Right lobe of liver (tissue), 4 donors: ENCODE data around the gene SPINT1.

ENCODE experiments used
- CTCF ChIP-seq, 4 donors: fragments of 200-600 bp in 3 of 4; fragments of 450-650 bp in 1 of 4; IDR thresholded peaks; one replicate each; pipeline versions ENCODE4 v1.5.1 to v1.8.0; 2016 to 2022; ENCODE audit warnings: antibody characterized with exemption in 4 of 4, mild to moderate bottlenecking in 2 of 4
- POLR2A ChIP-seq: fragments of 450-650 bp; IDR thresholded peaks from one replicate; pipeline ENCODE4 v1.6.1; 2017; ENCODE audit warnings: antibody characterized with exemption, mild to moderate bottlenecking
- donor health status: DM: no; HTN: no; CAD: no.
- donor health status: DM: no; HTN: no; CAD: no.
- donor health status: DM: no; HTN: yes; CAD: no.

DNA sequence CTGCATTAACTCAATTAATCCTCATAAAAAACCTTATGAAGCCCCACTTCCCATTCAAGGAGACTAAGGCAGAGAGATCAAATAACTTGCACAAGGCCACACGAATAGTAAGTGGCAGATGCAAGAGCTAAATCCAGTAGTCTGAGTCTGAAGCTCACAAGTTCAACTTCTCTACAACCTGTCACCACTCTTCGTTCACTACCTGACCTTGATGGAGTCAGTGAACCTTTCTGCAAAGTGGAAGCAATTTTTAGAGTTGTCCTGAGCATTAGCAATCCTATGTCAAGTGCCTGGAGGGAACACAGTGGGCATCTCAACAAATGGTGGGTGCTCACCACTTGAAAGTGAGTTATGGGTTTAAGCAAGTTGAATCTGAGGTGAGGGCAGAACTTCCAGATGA lies 2.1 kb upstream of the SPINT1 start:
- TF ChIP-seq CTCF (IDR thresholded peaks at IDR 0.05), result no peak
- TF ChIP-seq POLR2A, result no peak
